K562 (cell line): ENCODE measurements around the gene TNNT1. TPM values are rescaled to one million over a fixed set of nuclear protein-coding genes. Genes with fewer than 3 reads are reported as not detected.

ENCODE experiments used
- CHD4 ChIP-seq: fragments of 200-600 bp; sonication (generic); IDR thresholded peaks from 3 replicates; pipeline ENCODE4 v1.6.1; 2012; ENCODE audit warnings: low read depth, mild to moderate bottlenecking, mixed read lengths, low read length, inconsistent platforms; ENCODE audit not compliant: insufficient read depth, insufficient replicate concordance, poor library complexity, severe bottlenecking
- EHMT2 ChIP-seq: fragments of 450-650 bp; IDR thresholded peaks from 2 replicates; pipeline ENCODE4 v1.6.1; 2018; ENCODE audit warnings: antibody characterized with exemption
- ERF ChIP-seq: fragments of 450-650 bp; formaldehyde crosslinking; IDR thresholded peaks from 2 replicates; pipeline ENCODE4 v1.4.0; 2020; ENCODE audit warnings: mild to moderate bottlenecking, mixed read lengths
- KLF1 ChIP-seq: fragments of 450-650 bp; IDR thresholded peaks from 2 replicates; pipeline ENCODE4 v1.6.1; 2016; ENCODE audit warnings: missing genetic modification characterization, missing compliant biosample characterization
- MYBL2 ChIP-seq, 2 experiments: fragments of 450-650 bp in 1 of 2; sonication (generic) in 1 of 2; formaldehyde crosslinking in 1 of 2; IDR thresholded peaks; 2 replicates each; pipeline versions ENCODE4 v1.6.1 to v1.8.1; 2017 to 2022; ENCODE audit warnings: borderline replicate concordance in 1 of 2, inconsistent platforms in 1 of 2, low read depth in 1 of 2, mild to moderate bottlenecking in 1 of 2, missing genetic modification reagents in 1 of 2, moderate library complexity in 1 of 2
- NEUROD1 ChIP-seq: fragments of 150-350 bp; IDR thresholded peaks from 2 replicates; pipeline ENCODE4 v1.6.1; 2014; ENCODE audit warnings: borderline replicate concordance, low read length, low read depth; ENCODE audit not compliant: partially characterized antibody
- RBM14 ChIP-seq: fragments of 200-400 bp; formaldehyde crosslinking; IDR thresholded peaks from 2 replicates; pipeline ENCODE4 v1.6.1; 2018; ENCODE audit warnings: low read depth, mild to moderate bottlenecking, low read length, moderate library complexity, borderline replicate concordance; ENCODE audit not compliant: insufficient read depth
- RBM15 ChIP-seq: fragments of 200-400 bp; formaldehyde crosslinking; IDR thresholded peaks from 2 replicates; pipeline ENCODE4 v1.6.1; 2018; ENCODE audit warnings: mild to moderate bottlenecking, low read length, moderate library complexity; ENCODE audit not compliant: insufficient read depth
- SAP30 ChIP-seq: fragments of 200-600 bp; sonication (generic); IDR thresholded peaks from 2 replicates; pipeline ENCODE4 v1.6.1; 2012; ENCODE audit warnings: borderline replicate concordance, low read depth, mild to moderate bottlenecking, moderate library complexity, low read length, control low read depth, inconsistent platforms; ENCODE audit not compliant: insufficient read depth, poor library complexity, severe bottlenecking
- SMAD1 ChIP-seq: fragments of 150-350 bp; IDR thresholded peaks from 2 replicates; pipeline ENCODE4 v1.6.1; 2014; ENCODE audit warnings: low read length, low read depth; ENCODE audit not compliant: partially characterized antibody
- SRSF7 ChIP-seq: fragments of 200-400 bp; formaldehyde crosslinking; optimal IDR thresholded peaks from 2 replicates; pipeline ENCODE3; 2017; ENCODE audit warnings: mild to moderate bottlenecking, low read depth, low read length
- ZNF263 ChIP-seq: sonication (generic); formaldehyde crosslinking; IDR thresholded peaks from 2 replicates; pipeline ENCODE4 v1.8.0; 2022; ENCODE audit warnings: mild to moderate bottlenecking, missing genetic modification reagents, borderline replicate concordance
- ZNF695 ChIP-seq: fragments of 450-650 bp; formaldehyde crosslinking; IDR thresholded peaks from 2 replicates; pipeline ENCODE4 v1.4.0; 2020; ENCODE audit warnings: mild to moderate bottlenecking, moderate library complexity
- ZNF76 ChIP-seq: fragments of 250-450 bp; sonication (Bioruptor Pico); IDR thresholded peaks from 2 replicates; pipeline ENCODE4 v1.4.0; 2020; ENCODE audit warnings: mild to moderate bottlenecking, moderate library complexity, borderline replicate concordance
- polyA plus RNA-seq, 8 experiments: library from polyadenylated mRNA; depleted of rRNA in 4 of 8; stranded (reverse) in 5 of 8; unstranded in 3 of 8; fragments of >200 nt; fragmentation: Nextera tagmentation in 2 of 8; fragmentation: Illumina TruSeq in 1 of 8; extraction: Ambion mirVana in 2 of 8; extraction: Trizol in 1 of 8; gene quantifications; 2 replicates each; pipeline versions ENCODE4 v1.2.1 to v1.2.3, GENCODE V29; 2011 to 2014; ENCODE audit warnings: inconsistent platforms in 1 of 8, missing spikeins in 1 of 8
- total RNA-seq, 7 experiments: library from RNA; depleted of rRNA in 6 of 7; stranded (reverse); fragments of >200 nt in 6 of 7; fragmentation: Illumina TruSeq in 2 of 7; extraction: Trizol in 2 of 7; gene quantifications; 2 replicates each; pipeline versions ENCODE4 v1.2.1 to v1.2.3, GENCODE V29; 2011 to 2021; ENCODE audit warnings: low replicate concordance in 1 of 7
- TF ChIP-seq, protein P1 (sequence below): IDR thresholded peaks from 3 replicates; pipeline ENCODE4 v1.6.1; 2011; ENCODE audit warnings: borderline replicate concordance, mild to moderate bottlenecking, moderate library complexity; ENCODE audit not compliant: insufficient read length; ENCODE audit errors: extremely low read depth
- TF ChIP-seq, protein P2 (sequence below): fragments of 450-650 bp; formaldehyde crosslinking; IDR thresholded peaks from 2 replicates; pipeline ENCODE4 v1.4.0; 2022; ENCODE audit warnings: missing genetic modification characterization
- TF ChIP-seq, protein P3 (sequence below): fragments of 250-450 bp; sonication (Bioruptor Pico); IDR thresholded peaks from 2 replicates; pipeline ENCODE4 v1.8.0; 2021; ENCODE audit warnings: borderline replicate concordance, mild to moderate bottlenecking, moderate library complexity; ENCODE audit not compliant: poor library complexity, severe bottlenecking
- TF ChIP-seq, protein P4 (sequence below), 2 experiments: IDR thresholded peaks; 2 replicates each; pipeline ENCODE4 v1.6.1; 2011; ENCODE audit warnings: borderline replicate concordance in 1 of 2, control low read depth in 1 of 2, low read depth in 1 of 2, low read length in 1 of 2, mild to moderate bottlenecking in 1 of 2, mixed read lengths in 1 of 2, moderate library complexity in 1 of 2; ENCODE audit not compliant: insufficient read depth in 1 of 2, insufficient read length in 1 of 2, poor library complexity in 1 of 2, severe bottlenecking in 1 of 2; ENCODE audit errors: extremely low read depth in 1 of 2

Gene TNNT1
- total and polyA plus RNA-seq, 9 of the 15 experiments (the other 6 are each of a cell fraction or from before 2014, with no cell fraction given) = 31.8 to 390 (median 227) TPM

DNA sequence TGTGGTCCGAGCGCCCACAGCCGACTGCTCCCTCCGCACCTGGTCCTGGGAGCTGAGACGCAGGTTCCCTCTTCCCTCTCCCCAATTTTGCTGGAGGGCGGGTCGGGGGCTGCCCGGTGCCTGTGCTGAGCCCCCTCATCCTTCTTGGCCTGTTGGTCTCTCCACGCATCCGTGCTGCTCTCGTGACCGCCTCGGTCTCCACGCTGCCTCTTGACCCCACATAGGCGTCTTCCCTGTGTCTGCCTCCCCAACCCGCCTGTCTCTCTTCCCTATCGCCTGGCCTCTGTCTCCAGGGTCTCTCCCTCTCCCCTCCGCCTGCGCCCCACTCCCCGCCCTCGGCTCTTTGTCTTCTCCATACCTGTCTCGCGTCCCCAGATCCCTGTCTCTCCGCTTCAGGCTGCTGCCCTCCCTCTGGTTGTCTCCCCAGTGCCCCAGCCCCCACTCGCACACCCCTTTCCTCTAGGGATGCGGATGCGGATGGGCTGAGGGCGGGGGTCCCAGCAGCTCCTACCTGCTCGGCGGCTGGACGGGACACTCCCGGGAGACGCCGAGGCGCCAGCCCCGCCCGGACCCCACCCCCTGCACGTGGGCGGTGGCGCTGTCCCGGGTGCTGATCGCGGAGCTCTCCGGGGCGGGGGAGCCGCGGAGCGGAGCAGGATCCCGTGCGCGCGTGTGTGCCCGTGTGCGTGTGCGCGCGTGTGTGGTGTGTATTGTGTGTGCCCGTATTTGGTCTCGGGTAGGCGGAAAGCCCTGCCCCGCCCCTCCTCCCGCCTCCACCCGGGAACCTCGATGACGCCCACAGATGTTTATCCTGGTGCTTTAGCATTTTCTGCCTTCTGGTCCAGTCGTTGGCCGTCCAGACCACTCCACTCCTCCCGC lies 30.8 kb upstream of the TNNT1 start, which contains the start of gene SYT5 (continued):
- TF ChIP-seq ZNF76 (CRISPR knock-in tag) (no peak), RBM14 (no peak), RBM15 (no peak), NEUROD1 (no peak), CHD4 (no peak), SAP30 (peak; percentile 99), ZNF695 (no peak), EHMT2 (peak; percentile 96), SRSF7 (no peak), MYBL2 (IDR thresholded peaks at IDR 0.05; ENCODE audit: low read depth) (no peak), MYBL2 (CRISPR knock-in tag; IDR thresholded peaks at IDR 0.05; ENCODE audit: borderline replicate concordance) (no peak), ZNF263 (peak; percentile 78), ERF (CRISPR knock-in tag) (no peak), KLF1 (tag) (no peak), SMAD1 (no peak)
- TF ChIP-seq, protein P1, sequence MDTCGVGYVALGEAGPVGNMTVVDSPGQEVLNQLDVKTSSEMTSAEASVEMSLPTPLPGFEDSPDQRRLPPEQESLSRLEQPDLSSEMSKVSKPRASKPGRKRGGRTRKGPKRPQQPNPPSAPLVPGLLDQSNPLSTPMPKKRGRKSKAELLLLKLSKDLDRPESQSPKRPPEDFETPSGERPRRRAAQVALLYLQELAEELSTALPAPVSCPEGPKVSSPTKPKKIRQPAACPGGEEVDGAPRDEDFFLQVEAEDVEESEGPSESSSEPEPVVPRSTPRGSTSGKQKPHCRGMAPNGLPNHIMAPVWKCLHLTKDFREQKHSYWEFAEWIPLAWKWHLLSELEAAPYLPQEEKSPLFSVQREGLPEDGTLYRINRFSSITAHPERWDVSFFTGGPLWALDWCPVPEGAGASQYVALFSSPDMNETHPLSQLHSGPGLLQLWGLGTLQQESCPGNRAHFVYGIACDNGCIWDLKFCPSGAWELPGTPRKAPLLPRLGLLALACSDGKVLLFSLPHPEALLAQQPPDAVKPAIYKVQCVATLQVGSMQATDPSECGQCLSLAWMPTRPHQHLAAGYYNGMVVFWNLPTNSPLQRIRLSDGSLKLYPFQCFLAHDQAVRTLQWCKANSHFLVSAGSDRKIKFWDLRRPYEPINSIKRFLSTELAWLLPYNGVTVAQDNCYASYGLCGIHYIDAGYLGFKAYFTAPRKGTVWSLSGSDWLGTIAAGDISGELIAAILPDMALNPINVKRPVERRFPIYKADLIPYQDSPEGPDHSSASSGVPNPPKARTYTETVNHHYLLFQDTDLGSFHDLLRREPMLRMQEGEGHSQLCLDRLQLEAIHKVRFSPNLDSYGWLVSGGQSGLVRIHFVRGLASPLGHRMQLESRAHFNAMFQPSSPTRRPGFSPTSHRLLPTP = no peak
- TF ChIP-seq, protein P2, sequence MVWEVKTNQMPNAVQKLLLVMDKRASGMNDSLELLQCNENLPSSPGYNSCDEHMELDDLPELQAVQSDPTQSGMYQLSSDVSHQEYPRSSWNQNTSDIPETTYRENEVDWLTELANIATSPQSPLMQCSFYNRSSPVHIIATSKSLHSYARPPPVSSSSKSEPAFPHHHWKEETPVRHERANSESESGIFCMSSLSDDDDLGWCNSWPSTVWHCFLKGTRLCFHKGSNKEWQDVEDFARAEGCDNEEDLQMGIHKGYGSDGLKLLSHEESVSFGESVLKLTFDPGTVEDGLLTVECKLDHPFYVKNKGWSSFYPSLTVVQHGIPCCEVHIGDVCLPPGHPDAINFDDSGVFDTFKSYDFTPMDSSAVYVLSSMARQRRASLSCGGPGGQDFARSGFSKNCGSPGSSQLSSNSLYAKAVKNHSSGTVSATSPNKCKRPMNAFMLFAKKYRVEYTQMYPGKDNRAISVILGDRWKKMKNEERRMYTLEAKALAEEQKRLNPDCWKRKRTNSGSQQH (CRISPR knock-in tag) = peak; percentile 43; the same call in 1 of the 2 replicates
- TF ChIP-seq, protein P3, sequence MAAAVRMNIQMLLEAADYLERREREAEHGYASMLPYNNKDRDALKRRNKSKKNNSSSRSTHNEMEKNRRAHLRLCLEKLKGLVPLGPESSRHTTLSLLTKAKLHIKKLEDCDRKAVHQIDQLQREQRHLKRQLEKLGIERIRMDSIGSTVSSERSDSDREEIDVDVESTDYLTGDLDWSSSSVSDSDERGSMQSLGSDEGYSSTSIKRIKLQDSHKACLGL (CRISPR knock-in tag) = peak; percentile 94
- TF ChIP-seq, protein P4, sequence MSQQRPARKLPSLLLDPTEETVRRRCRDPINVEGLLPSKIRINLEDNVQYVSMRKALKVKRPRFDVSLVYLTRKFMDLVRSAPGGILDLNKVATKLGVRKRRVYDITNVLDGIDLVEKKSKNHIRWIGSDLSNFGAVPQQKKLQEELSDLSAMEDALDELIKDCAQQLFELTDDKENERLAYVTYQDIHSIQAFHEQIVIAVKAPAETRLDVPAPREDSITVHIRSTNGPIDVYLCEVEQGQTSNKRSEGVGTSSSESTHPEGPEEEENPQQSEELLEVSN (IDR thresholded peaks at IDR 0.05; ENCODE audit: borderline replicate concordance in 1 of 2, extremely low read depth in 1 of 2, insufficient read depth in 1 of 2, insufficient read length in 1 of 2, low read depth in 1 of 2, low read length in 1 of 2, poor library complexity in 1 of 2, severe bottlenecking in 1 of 2) = peak in 1 of 2 experiments; percentile 52
